HEK293 (cell line): ENCODE results near the gene SPATA16.

ENCODE experiments used
- CTCF ChIA-PET: fragments of 350-600 bp; formaldehyde crosslinking; extraction: SDS; loops from one replicate; lab custom pipeline; 2021; ENCODE audit warnings: antibody characterized with exemption; lab: Yijun Ruan, JAX
- POLR2A ChIA-PET: fragments of 300-600 bp; formaldehyde crosslinking; extraction: SDS; loops from one replicate; lab custom pipeline; 2020; ENCODE audit warnings: antibody characterized with exemption, inconsistent platforms; lab: Yijun Ruan, JAX
- H3K27ac ChIP-seq: fragments of 200-500 bp; sonication (Bioruptor generic); 2 replicates; pipeline ENCODE4 v1.5.1; 2014; ENCODE audit warnings: low read depth, low read length, control low read depth, inconsistent platforms; ENCODE audit errors: extremely low read depth
- H3K36me3 ChIP-seq, 2 experiments: fragments of 200-500 bp in 1 of 2; sonication (Bioruptor generic) in 1 of 2; 1 replicate in 1 of 2; 2 replicates in 1 of 2; pipeline ENCODE4 v1.5.1; 2014 to 2017; ENCODE audit warnings: inconsistent platforms in 2 of 2, low read length in 2 of 2; ENCODE audit not compliant: control insufficient read depth in 2 of 2, insufficient read depth in 1 of 2
- H3K4me1 ChIP-seq: fragments of 200-500 bp; sonication (Bioruptor generic); 2 replicates; pipeline ENCODE4 v1.5.1; 2014; ENCODE audit warnings: mild to moderate bottlenecking, low read length, inconsistent platforms; ENCODE audit not compliant: control insufficient read depth, insufficient read depth
- H3K4me3 ChIP-seq: 2 replicates; pipeline ENCODE4 v1.5.1; 2011; ENCODE audit warnings: low read depth, mild to moderate bottlenecking, control low read depth, low read length, moderate library complexity
- H3K9me3 ChIP-seq: fragments of 200-500 bp; sonication (Bioruptor generic); 2 replicates; pipeline ENCODE4 v1.5.1; 2014; ENCODE audit warnings: low read depth, low read length, inconsistent platforms; ENCODE audit not compliant: control insufficient read depth, insufficient read depth
- GLIS1 ChIP-seq: fragments of 450-650 bp; formaldehyde crosslinking; IDR thresholded peaks from 2 replicates; pipeline ENCODE4 v1.5.1; 2016; ENCODE audit warnings: missing biosample characterization, missing genetic modification characterization
- PRDM4 ChIP-seq: fragments of 450-650 bp; formaldehyde crosslinking; IDR thresholded peaks from 2 replicates; pipeline ENCODE4 v1.5.1; 2017; ENCODE audit warnings: missing biosample characterization, missing genetic modification characterization
- REST ChIP-seq: fragments of 450-650 bp; formaldehyde crosslinking; IDR thresholded peaks from 2 replicates; pipeline ENCODE4 v1.5.1; 2016; ENCODE audit warnings: missing biosample characterization, missing genetic modification characterization
- ZBTB49 ChIP-seq: fragments of 450-650 bp; formaldehyde crosslinking; IDR thresholded peaks from 2 replicates; pipeline ENCODE4 v1.5.1; 2016; ENCODE audit warnings: missing biosample characterization, missing genetic modification characterization, low read depth
- ZFP37 ChIP-seq: fragments of 450-650 bp; formaldehyde crosslinking; IDR thresholded peaks from 2 replicates; pipeline ENCODE4 v1.5.1; 2016; ENCODE audit warnings: missing biosample characterization, missing genetic modification characterization
- ZNF184 ChIP-seq: fragments of 450-650 bp; IDR thresholded peaks from 2 replicates; pipeline ENCODE4 v1.5.1; 2018; ENCODE audit warnings: missing biosample characterization, mild to moderate bottlenecking, missing genetic modification characterization
- ZNF223 ChIP-seq: fragments of 450-650 bp; formaldehyde crosslinking; IDR thresholded peaks from 2 replicates; pipeline ENCODE4 v1.5.1; 2016; ENCODE audit warnings: missing biosample characterization, missing genetic modification characterization
- ZNF280D ChIP-seq: fragments of 450-650 bp; formaldehyde crosslinking; IDR thresholded peaks from 2 replicates; pipeline ENCODE4 v1.5.1; 2016; ENCODE audit warnings: missing biosample characterization, missing genetic modification characterization
- ZNF362 ChIP-seq: fragments of 450-650 bp; formaldehyde crosslinking; IDR thresholded peaks from 2 replicates; pipeline ENCODE4 v1.5.1; 2016; ENCODE audit warnings: missing biosample characterization, missing genetic modification characterization
- ZNF473 ChIP-seq: fragments of 450-650 bp; formaldehyde crosslinking; IDR thresholded peaks from 2 replicates; pipeline ENCODE4 v1.5.1; 2017; ENCODE audit warnings: missing biosample characterization, missing genetic modification characterization
- ZNF514 ChIP-seq: fragments of 450-650 bp; formaldehyde crosslinking; IDR thresholded peaks from 2 replicates; pipeline ENCODE4 v1.5.1; 2016; ENCODE audit warnings: missing biosample characterization, missing genetic modification characterization
- ZNF521 ChIP-seq: fragments of 450-650 bp; formaldehyde crosslinking; IDR thresholded peaks from 2 replicates; pipeline ENCODE4 v1.5.1; 2017; ENCODE audit warnings: missing biosample characterization, mild to moderate bottlenecking, missing genetic modification characterization
- ZNF530 ChIP-seq: fragments of 450-650 bp; formaldehyde crosslinking; IDR thresholded peaks from 2 replicates; pipeline ENCODE4 v1.5.1; 2016; ENCODE audit warnings: low read depth, missing biosample characterization, missing genetic modification characterization
- ZNF548 ChIP-seq: fragments of 450-650 bp; formaldehyde crosslinking; IDR thresholded peaks from 2 replicates; pipeline ENCODE4 v1.5.1; 2016; ENCODE audit warnings: missing biosample characterization, missing genetic modification characterization
- ZNF621 ChIP-seq: fragments of 450-650 bp; formaldehyde crosslinking; IDR thresholded peaks from 2 replicates; pipeline ENCODE4 v1.5.1; 2017; ENCODE audit warnings: missing biosample characterization, missing genetic modification characterization
- ZNF626 ChIP-seq: fragments of 450-650 bp; sonication (Bioruptor Pico); formaldehyde crosslinking; IDR thresholded peaks from 2 replicates; pipeline ENCODE4 v1.5.1; 2018; ENCODE audit warnings: missing biosample characterization, missing genetic modification characterization, inconsistent platforms
- ZNF654 ChIP-seq: fragments of 450-650 bp; formaldehyde crosslinking; IDR thresholded peaks from 2 replicates; pipeline ENCODE4 v1.5.1; 2016; ENCODE audit warnings: low read depth, missing biosample characterization, missing genetic modification characterization
- ZNF670 ChIP-seq: fragments of 450-650 bp; formaldehyde crosslinking; IDR thresholded peaks from 2 replicates; pipeline ENCODE4 v1.5.1; 2016; ENCODE audit warnings: missing biosample characterization, missing genetic modification characterization, low read depth
- ZNF768 ChIP-seq: fragments of 450-650 bp; formaldehyde crosslinking; IDR thresholded peaks from 2 replicates; pipeline ENCODE4 v1.5.1; 2018; ENCODE audit warnings: missing biosample characterization, mild to moderate bottlenecking, missing genetic modification characterization
- ZNF837 ChIP-seq: fragments of 450-650 bp; formaldehyde crosslinking; IDR thresholded peaks from 2 replicates; pipeline ENCODE4 v1.5.1; 2016; ENCODE audit warnings: missing biosample characterization, missing genetic modification characterization

Gene SPATA16

GRCh38 chr3:173009410-173009809, 131.6 kb downstream of the SPATA16 start:
- Histone ChIP-seq H3K4me1 (no peaks in the 10 kb centered on the region), H3K27ac (no peak overlapping the region), H3K36me3 (no peaks in the 10 kb centered on the region), H3K4me3 (no peak overlapping the region), H3K9me3 (no peaks in the 10 kb centered on the region)
- CTCF ChIA-PET, result interaction anchor here (0.6 kb wide), 1 partner anchor 51 kb away, joined by 3 read pairs; no protein-coding TSS in a partner anchor
- POLR2A ChIA-PET, result no interaction called here
- TF ChIP-seq ZNF530 (no peak), GLIS1 (tag by site-specific recombination) (no peak), ZFP37 (tag by site-specific recombination) (no peak), ZNF514 (no peak), PRDM4 (tag by site-specific recombination) (no peak), ZNF280D (tag by site-specific recombination) (no peak), ZNF654 (tag by site-specific recombination) (no peak), ZNF362 (tag by site-specific recombination) (no peak), REST (no peak), ZNF837 (tag by site-specific recombination) (no peak), ZNF473 (no peak), ZNF223 (tag by site-specific recombination) (no peak), ZNF621 (tag by site-specific recombination) (no peak), ZNF670 (tag by site-specific recombination) (no peak), ZBTB49 (tag by site-specific recombination) (no peak), ZNF548 (no peak), ZNF626 (tag by site-specific recombination) (no peak), ZNF184 (tag by site-specific recombination) (no peak), ZNF521 (no peak), ZNF768 (tag by site-specific recombination) (no peak)
